GM18519 (cell line): ENCODE results near the gene ZNF865.

Source experiments
- ATAC-seq: cut with Tn5 transposase; IDR thresholded peaks from one replicate; pipeline ENCODE4 v1.9.1; 2021; ENCODE audit warnings: mild to moderate bottlenecking, moderate library complexity; ENCODE audit not compliant: unreplicated experiment, low FRiP score

ZNF865 gene

GRCh38 chr19:55622242-55622969, 17.0 kb downstream of the ZNF865 start:
- ATAC-seq = no peak

GRCh38 chr19:55623130-55623529, 17.7 kb downstream of the ZNF865 start:
- no peak for ATAC-seq

- ATAC-seq = no peak
These were observed 18.1 kb downstream of the ZNF865 start for GRCh38 chr19:55623561-55623960.

GRCh38 chr19:55624109-55625003, 18.9 kb downstream of the ZNF865 start, which contains the start of gene ZNF784:
Gene ZNF784 (minus strand): TSS chr19:55624566. CDS start chr19:55624561, 5 bp downstream.
- ATAC-seq = no peak

GRCh38 chr19:55625004-55625326, 19.5 kb downstream of the ZNF865 start:
- no peak for ATAC-seq

- no peak for ATAC-seq
These were observed 20.9 kb downstream of the ZNF865 start for GRCh38 chr19:55626350-55626749.

- no peak for ATAC-seq
These were observed 27.0 kb downstream of the ZNF865 start for GRCh38 chr19:55632463-55632834.

- no peak for ATAC-seq
These were observed 28.4 kb downstream of the ZNF865 start for GRCh38 chr19:55633861-55634260.

GRCh38 chr19:55635334-55635717, 29.9 kb downstream of the ZNF865 start:
- ATAC-seq = no peak

GRCh38 chr19:55635856-55636440, 30.5 kb downstream of the ZNF865 start:
- ATAC-seq = no peak

GRCh38 chr19:55636723-55637122, 31.3 kb downstream of the ZNF865 start:
- no peak for ATAC-seq

GRCh38 chr19:55637534-55637933, 32.1 kb downstream of the ZNF865 start:
- no peak for ATAC-seq

- ATAC-seq = no peak
These were observed 33.5 kb downstream of the ZNF865 start for GRCh38 chr19:55638864-55639359.

- no peak for ATAC-seq
These were observed 34.7 kb downstream of the ZNF865 start for GRCh38 chr19:55640043-55640576.

GRCh38 chr19:55640577-55641425, 35.4 kb downstream of the ZNF865 start, which contains the start of gene ZNF580:
Gene ZNF580 (plus strand): TSS chr19:55641002. CDS start chr19:55642509, 1,507 bp downstream.
- no peak for ATAC-seq

GRCh38 chr19:55641426-55642152, 36.1 kb downstream of the ZNF865 start:
- no peak for ATAC-seq

- no peak for ATAC-seq
These were observed 36.9 kb downstream of the ZNF865 start for GRCh38 chr19:55642153-55643002.
